ENCODE results near the gene TRAPPC3L. TPM values are rescaled to one million over a fixed set of nuclear protein-coding genes. Genes with fewer than 3 reads are reported as not detected.

TRAPPC3L gene
- total and polyA plus RNA-seq, 2 of the 13 experiments (the other 11 are each of a cell fraction or from before 2014, with no cell fraction given) = not detected

DNA sequence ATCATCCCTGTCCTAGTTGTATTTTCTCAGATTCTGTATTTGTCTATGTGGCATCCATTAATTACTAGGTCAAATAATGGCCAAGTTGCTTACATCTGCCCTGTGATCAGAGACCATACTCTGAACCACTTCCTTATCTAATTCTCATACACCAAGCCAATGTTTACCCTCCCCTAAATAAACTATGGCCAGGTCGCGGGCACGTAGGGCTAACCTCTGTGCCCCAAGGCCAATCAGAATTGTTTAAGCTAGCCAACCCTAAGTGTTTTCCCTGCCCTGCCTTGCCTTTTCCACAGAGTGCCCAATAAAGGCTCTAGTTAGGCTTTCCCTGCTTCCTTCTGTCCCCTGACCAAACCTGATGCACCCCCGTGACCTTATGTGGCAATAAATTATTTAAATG, 5.3 kb upstream of the TRAPPC3L start (continued):
- TF ChIP-seq, protein P1, sequence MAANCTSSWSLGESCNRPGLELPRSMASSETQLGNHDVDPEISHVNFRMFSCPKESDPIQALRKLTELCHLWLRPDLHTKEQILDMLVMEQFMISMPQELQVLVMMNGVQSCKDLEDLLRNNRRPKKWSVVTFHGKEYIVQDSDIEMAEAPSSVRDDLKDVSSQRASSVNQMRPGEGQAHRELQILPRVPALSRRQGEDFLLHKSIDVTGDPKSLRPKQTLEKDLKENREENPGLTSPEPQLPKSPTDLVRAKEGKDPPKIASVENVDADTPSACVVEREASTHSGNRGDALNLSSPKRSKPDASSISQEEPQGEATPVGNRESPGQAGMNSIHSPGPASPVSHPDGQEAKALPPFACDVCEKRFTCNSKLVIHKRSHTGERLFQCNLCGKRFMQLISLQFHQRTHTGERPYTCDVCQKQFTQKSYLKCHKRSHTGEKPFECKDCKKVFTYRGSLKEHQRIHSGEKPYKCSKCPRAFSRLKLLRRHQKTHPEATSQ (CRISPR knock-in tag; IDR thresholded peaks at IDR 0.05; ENCODE audit: borderline replicate concordance) = peak; percentile 79; the same call in 1 of the 2 replicates
- TF ChIP-seq, protein P2, sequence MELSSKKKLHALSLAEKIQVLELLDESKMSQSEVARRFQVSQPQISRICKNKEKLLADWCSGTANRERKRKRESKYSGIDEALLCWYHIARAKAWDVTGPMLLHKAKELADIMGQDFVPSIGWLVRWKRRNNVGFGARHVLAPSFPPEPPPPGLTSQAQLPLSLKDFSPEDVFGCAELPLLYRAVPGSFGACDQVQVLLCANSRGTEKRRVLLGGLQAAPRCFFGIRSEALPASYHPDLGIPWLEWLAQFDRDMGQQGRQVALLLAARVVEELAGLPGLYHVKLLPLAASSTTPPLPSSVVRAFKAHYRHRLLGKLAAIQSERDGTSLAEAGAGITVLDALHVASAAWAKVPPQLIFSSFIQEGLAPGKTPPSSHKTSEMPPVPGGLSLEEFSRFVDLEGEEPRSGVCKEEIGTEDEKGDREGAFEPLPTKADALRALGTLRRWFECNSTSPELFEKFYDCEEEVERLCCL (CRISPR knock-in tag; IDR thresholded peaks at IDR 0.05; ENCODE audit: borderline replicate concordance) = no peak; the same call in 1 of the 2 replicates
- no peak for TF ChIP-seq FOXP1 (IDR thresholded peaks at IDR 0.05)
- peak; percentile 81 for TF ChIP-seq FOXP1 (CRISPR knock-in tag; IDR thresholded peaks at IDR 0.05)
- TF ChIP-seq NR2F6 (IDR thresholded peaks at IDR 0.05) = peak; percentile 71
- peak; percentile 76 for TF ChIP-seq NR2F6 (CRISPR knock-in tag; IDR thresholded peaks at IDR 0.05)
- no peak for TF ChIP-seq ZNF563 (CRISPR knock-in tag; IDR thresholded peaks at IDR 0.05)
- no peak for TF ChIP-seq THAP8 (CRISPR knock-in tag; IDR thresholded peaks at IDR 0.05; ENCODE audit: borderline replicate concordance)
- TF ChIP-seq ISL2 (CRISPR knock-in tag; IDR thresholded peaks at IDR 0.05) = peak; percentile 77
- TF ChIP-seq, protein P3, sequence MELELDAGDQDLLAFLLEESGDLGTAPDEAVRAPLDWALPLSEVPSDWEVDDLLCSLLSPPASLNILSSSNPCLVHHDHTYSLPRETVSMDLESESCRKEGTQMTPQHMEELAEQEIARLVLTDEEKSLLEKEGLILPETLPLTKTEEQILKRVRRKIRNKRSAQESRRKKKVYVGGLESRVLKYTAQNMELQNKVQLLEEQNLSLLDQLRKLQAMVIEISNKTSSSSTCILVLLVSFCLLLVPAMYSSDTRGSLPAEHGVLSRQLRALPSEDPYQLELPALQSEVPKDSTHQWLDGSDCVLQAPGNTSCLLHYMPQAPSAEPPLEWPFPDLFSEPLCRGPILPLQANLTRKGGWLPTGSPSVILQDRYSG (CRISPR knock-in tag; IDR thresholded peaks at IDR 0.05) = no peak
- TF ChIP-seq TCF12 (IDR thresholded peaks at IDR 0.05) = no peak
- TF ChIP-seq TCF12 (CRISPR knock-in tag; IDR thresholded peaks at IDR 0.05) = no peak
- no peak for TF ChIP-seq ZNF615 (CRISPR knock-in tag; IDR thresholded peaks at IDR 0.05; ENCODE audit: borderline replicate concordance)
- 0 out of 2 replicates have a peak, but pooled peaks have one; percentile 41 for TF ChIP-seq SKIL (CRISPR knock-in tag; IDR thresholded peaks at IDR 0.05; ENCODE audit: borderline replicate concordance)
- TF ChIP-seq TFAP4 (IDR thresholded peaks at IDR 0.05; ENCODE audit: borderline replicate concordance, low read depth) = no peak
- peak; percentile 50; the same call in 1 of the 2 replicates for TF ChIP-seq SP5 (CRISPR knock-in tag; IDR thresholded peaks at IDR 0.05; ENCODE audit: borderline replicate concordance, low read depth)
- TF ChIP-seq ZNF75D (CRISPR knock-in tag; IDR thresholded peaks at IDR 0.05; ENCODE audit: borderline replicate concordance) = no peak
- TF ChIP-seq ZNF780A (CRISPR knock-in tag; IDR thresholded peaks at IDR 0.05) = no peak
- no peak for TF ChIP-seq DMAP1 (CRISPR knock-in tag; IDR thresholded peaks at IDR 0.05)
- no peak for TF ChIP-seq GATAD1 (CRISPR knock-in tag; IDR thresholded peaks at IDR 0.05)
- TF ChIP-seq TBL1XR1 (IDR thresholded peaks at IDR 0.05; ENCODE audit: borderline replicate concordance, low read length, partially characterized antibody) = no peak
- no peak for TF ChIP-seq RFX1 (IDR thresholded peaks at IDR 0.05)
- TF ChIP-seq FOXK1 (CRISPR knock-in tag; IDR thresholded peaks at IDR 0.05; ENCODE audit: borderline replicate concordance, low read depth) = no peak
- TF ChIP-seq ARNTL (CRISPR knock-in tag; IDR thresholded peaks at IDR 0.05) = no peak
- TF ChIP-seq YY1 (IDR thresholded peaks at IDR 0.05; ENCODE audit: insufficient read depth, insufficient replicate concordance, low read depth, low read length) = no peak
- TF ChIP-seq GATAD2A (CRISPR knock-in tag; IDR thresholded peaks at IDR 0.05) = peak; percentile 79
- TF ChIP-seq SMAD9 (CRISPR knock-in tag; IDR thresholded peaks at IDR 0.05) = no peak

All from HepG2 (cell line).